CD8-positive, alpha-beta memory T cell (primary cell): ENCODE measurements around the gene VGLL4. TPM values are rescaled to one million over a fixed set of nuclear protein-coding genes. Genes with fewer than 3 reads are reported as not detected.

Experiments used
- CTCF ChIA-PET: fragments of 350-600 bp; sonication (Branson Sonifier 250); formaldehyde crosslinking; loops from one replicate; lab custom pipeline; 2021; ENCODE audit warnings: antibody characterized with exemption; lab: Charles Lee
- POLR2A ChIA-PET: fragments of 350-600 bp; sonication (Branson Sonifier 250); formaldehyde crosslinking; loops from one replicate; lab custom pipeline; 2021; ENCODE audit warnings: antibody characterized with exemption; lab: Charles Lee
- DNase-seq, 5 donors: peaks; one replicate each; pipeline versions ENCODE4 v3.0.0 to v3.0.0-alpha.2; 2020 to 2022; ENCODE audit warnings: mixed read lengths in 1 of 5
- H3K27ac ChIP-seq: one replicate; pipeline ENCODE4 v1.7.0; 2013; ENCODE audit warnings: low read depth, mild to moderate bottlenecking, low read length, moderate library complexity
- H3K27me3 ChIP-seq: 2 replicates; pipeline ENCODE4 v1.7.0; 2013; ENCODE audit warnings: low read length, mild to moderate bottlenecking; ENCODE audit not compliant: insufficient read depth, poor library complexity, severe bottlenecking
- H3K36me3 ChIP-seq: 2 replicates; pipeline ENCODE4 v1.7.0; 2013; ENCODE audit warnings: mild to moderate bottlenecking, low read length, moderate library complexity; ENCODE audit not compliant: insufficient read depth
- H3K4me1 ChIP-seq: 2 replicates; pipeline ENCODE4 v1.7.0; 2013; ENCODE audit warnings: mild to moderate bottlenecking, low read length, moderate library complexity; ENCODE audit not compliant: insufficient read depth
- H3K4me3 ChIP-seq: 2 replicates; pipeline ENCODE4 v1.7.0; 2013; ENCODE audit warnings: mild to moderate bottlenecking, low read length
- H3K9me3 ChIP-seq: 2 replicates; pipeline ENCODE4 v1.7.0; 2013; ENCODE audit warnings: mild to moderate bottlenecking, low read length
- H3K27ac Mint-ChIP-seq, 8 donors: one replicate each; pipeline ENCODE4 v1.8.0; 2020 to 2021; ENCODE audit warnings: mixed read lengths in 8 of 8, mild to moderate bottlenecking in 6 of 8, inconsistent platforms in 3 of 8, moderate library complexity in 3 of 8
- H3K27me3 Mint-ChIP-seq, 2 donors: one replicate each; pipeline ENCODE4 v1.8.0; 2020 to 2021; ENCODE audit warnings: mixed read lengths in 2 of 2, mild to moderate bottlenecking in 1 of 2, moderate library complexity in 1 of 2
- H3K36me3 Mint-ChIP-seq, 3 donors: one replicate each; pipeline ENCODE4 v1.8.0; 2020 to 2021; ENCODE audit warnings: mixed read lengths in 3 of 3, inconsistent platforms in 1 of 3, mild to moderate bottlenecking in 1 of 3
- H3K4me1 Mint-ChIP-seq, 3 donors: one replicate each; pipeline ENCODE4 v1.8.0; 2020 to 2021; ENCODE audit warnings: mixed read lengths in 3 of 3, inconsistent platforms in 1 of 3, mild to moderate bottlenecking in 1 of 3
- H3K4me3 Mint-ChIP-seq, 7 donors: one replicate each; pipeline ENCODE4 v1.8.0; 2020 to 2021; ENCODE audit warnings: mixed read lengths in 7 of 7, mild to moderate bottlenecking in 6 of 7, moderate library complexity in 4 of 7, inconsistent platforms in 2 of 7
- H3K9me3 Mint-ChIP-seq, 5 donors: one replicate each; pipeline ENCODE4 v1.8.0; 2020 to 2022; ENCODE audit warnings: mixed read lengths in 5 of 5, mild to moderate bottlenecking in 3 of 5, moderate library complexity in 2 of 5, inconsistent platforms in 1 of 5
- polyA plus RNA-seq: library from polyadenylated mRNA; unstranded; fragments of 300-500 nt; fragmentation: Illumina TruSeq; gene quantifications from one replicate; pipeline ENCODE4 v1.2.3, GENCODE V29; 2021
- total RNA-seq, 2 experiments: library from RNA; stranded (reverse); gene quantifications; one replicate each; pipeline ENCODE4 v1.2.3, GENCODE V29; 2021

The VGLL4 gene
- total and polyA plus RNA-seq, 3 experiments from 2014 or later: 29.9 to 40.5 (median 37.7) TPM

- CTCF ChIA-PET: interaction anchor here (1.0 kb wide), 1 partner anchor 88 kb away, joined by 3 read pairs; no protein-coding TSS in a partner anchor
These were observed 79.9 kb downstream of the VGLL4 start for GRCh38 chr3:11563865-11564185.

GRCh38 chr3:11563159-11563864 lies 80.4 kb downstream of the VGLL4 start:
- H3K27me3 Mint-ChIP-seq: no peaks in the 10 kb centered on the region
- no peak for DNase-seq
- H3K9me3 Mint-ChIP-seq: no peaks in the 10 kb centered on the region
- Histone ChIP-seq H3K36me3 (peaks cover 4% of the 10 kb centered on the region), H3K27me3 (no peaks in the 10 kb centered on the region), H3K9me3 (no peaks in the 10 kb centered on the region), H3K4me1 (no peaks in the 10 kb centered on the region), H3K27ac (no peak overlapping the region), H3K4me3 (no peak overlapping the region)
- peak overlapping the region in 2 of 8 donors; percentile 45 to 79 for H3K27ac Mint-ChIP-seq
- peaks cover 0 to 3% (median under 1%) of the 10 kb centered on the region in 3 donors for H3K4me1 Mint-ChIP-seq
- H3K4me3 Mint-ChIP-seq: no peak overlapping the region
- ChIA-PET CTCF (interaction anchor here (1.0 kb wide), 2 partner anchors 16 to 88 kb away, joined by 3 read pairs; no protein-coding TSS in a partner anchor), POLR2A (no interaction called here)
- peaks cover 0 to 82% (median 0%) of the 10 kb centered on the region in 3 donors for H3K36me3 Mint-ChIP-seq

More at GRCh38 chr3:11563865-11564185, 79.9 kb downstream of the VGLL4 start:
- Histone ChIP-seq H3K27ac (no peak overlapping the region), H3K4me3 (no peak overlapping the region), H3K36me3 (peaks cover 4% of the 10 kb centered on the region), H3K4me1 (no peaks in the 10 kb centered on the region), H3K27me3 (no peaks in the 10 kb centered on the region), H3K9me3 (no peaks in the 10 kb centered on the region)
- H3K4me3 Mint-ChIP-seq: no peak overlapping the region
- no peaks in the 10 kb centered on the region for H3K27me3 Mint-ChIP-seq
- H3K36me3 Mint-ChIP-seq: peaks cover 0 to 77% (median 0%) of the 10 kb centered on the region in 3 donors
- DNase-seq: no peak
- POLR2A ChIA-PET: no interaction called here
- no peaks in the 10 kb centered on the region for H3K9me3 Mint-ChIP-seq
- H3K27ac Mint-ChIP-seq: peak overlapping the region in 3 of 8 donors; percentile 27 to 79 (median 45)
- H3K4me1 Mint-ChIP-seq: peaks cover 0 to 3% (median 0%) of the 10 kb centered on the region in 3 donors

- Mint-ChIP-seq H3K4me3 (no peak overlapping the region), H3K27ac (peak overlapping the region in 2 of 8 donors; percentile 17 to 61), H3K4me1 (peaks cover 0 to 8% (median 6%) of the 10 kb centered on the region in 3 donors), H3K27me3 (no peaks in the 10 kb centered on the region), H3K9me3 (no peaks in the 10 kb centered on the region), H3K36me3 (peaks cover 0 to 81% (median 2%) of the 10 kb centered on the region in 3 donors)
- Histone ChIP-seq H3K27ac (no peak overlapping the region), H3K27me3 (no peaks in the 10 kb centered on the region), H3K4me1 (no peaks in the 10 kb centered on the region), H3K4me3 (no peak overlapping the region), H3K36me3 (peaks cover 4% of the 10 kb centered on the region), H3K9me3 (no peaks in the 10 kb centered on the region)
- ChIA-PET POLR2A (interaction anchor here (0.6 kb wide), 1 partner anchor 104 kb away, joined by 8 read pairs; no protein-coding TSS in a partner anchor), CTCF (interaction anchor here (1.0 kb wide), 1 partner anchor 15 kb away, joined by 3 read pairs; no protein-coding TSS in a partner anchor)
- DNase-seq: no peak
These were observed 81.3 kb downstream of the VGLL4 start for GRCh38 chr3:11562277-11562881.

- Mint-ChIP-seq H3K9me3 (no peaks in the 10 kb centered on the region), H3K27me3 (no peaks in the 10 kb centered on the region), H3K36me3 (peaks cover 0 to 82% (median 9%) of the 10 kb centered on the region in 3 donors), H3K4me3 (no peak overlapping the region), H3K27ac (peak overlapping the region in 4 of 8 donors; percentile 18 to 73 (median 27)), H3K4me1 (peaks cover 0 to 8% (median 6%) of the 10 kb centered on the region in 3 donors)
- peaks cover 4% of the 10 kb centered on the region for H3K36me3 ChIP-seq
- no peak overlapping the region for H3K27ac ChIP-seq
- no peaks in the 10 kb centered on the region for H3K4me1 ChIP-seq
- ChIA-PET POLR2A (interaction anchor here (1.1 kb wide), 1 partner anchor 286 kb away, joined by 3 read pairs; the partner anchor contains the start of gene TAMM41), CTCF (no interaction called here)
- DNase-seq: no peak
- H3K27me3 ChIP-seq: no peaks in the 10 kb centered on the region
- no peak overlapping the region for H3K4me3 ChIP-seq
- H3K9me3 ChIP-seq: no peaks in the 10 kb centered on the region
These were observed 83.0 kb downstream of the VGLL4 start for GRCh38 chr3:11560746-11561145.

GRCh38 chr3:11559816-11560633 lies 83.7 kb downstream of the VGLL4 start:
- Histone ChIP-seq H3K27ac (no peak overlapping the region), H3K9me3 (no peaks in the 10 kb centered on the region), H3K27me3 (no peaks in the 10 kb centered on the region), H3K4me1 (no peaks in the 10 kb centered on the region), H3K36me3 (peaks cover 4% of the 10 kb centered on the region), H3K4me3 (no peak overlapping the region)
- peak in 1 of 5 donors; percentile 42 for DNase-seq
- Mint-ChIP-seq H3K4me3 (no peak overlapping the region), H3K36me3 (peaks cover 0 to 81% (median 10%) of the 10 kb centered on the region in 3 donors), H3K9me3 (no peaks in the 10 kb centered on the region), H3K4me1 (peaks cover 0 to 8% (median 6%) of the 10 kb centered on the region in 3 donors), H3K27me3 (no peaks in the 10 kb centered on the region), H3K27ac (peak overlapping the region in 6 of 8 donors; percentile 18 to 74 (median 31))
- ChIA-PET POLR2A (interaction anchor here (0.6 to 1.1 kb wide), 2 partner anchors 131 to 287 kb away, joined by 3 to 7 read pairs; partner anchors contain the start of gene TAMM41), CTCF (no interaction called here)

- Mint-ChIP-seq H3K36me3 (peaks cover 0 to 86% (median 10%) of the 10 kb centered on the region in 3 donors), H3K4me3 (no peak overlapping the region), H3K27me3 (no peaks in the 10 kb centered on the region), H3K9me3 (no peaks in the 10 kb centered on the region), H3K27ac (peak overlapping the region in 3 of 8 donors; percentile 23 to 74 (median 47)), H3K4me1 (peaks cover 0 to 8% (median 6%) of the 10 kb centered on the region in 3 donors)
- ChIA-PET CTCF (no interaction called here), POLR2A (interaction anchor here (0.6 to 0.7 kb wide), 2 partner anchors 130 to 939 kb away, joined by 6 to 7 read pairs; no protein-coding TSS in a partner anchor)
- Histone ChIP-seq H3K4me3 (no peak overlapping the region), H3K27me3 (no peaks in the 10 kb centered on the region), H3K9me3 (no peaks in the 10 kb centered on the region), H3K4me1 (no peaks in the 10 kb centered on the region), H3K27ac (no peak overlapping the region), H3K36me3 (peaks cover 4% of the 10 kb centered on the region)
- peak in 1 of 5 donors; percentile 36 for DNase-seq
These were observed 84.5 kb downstream of the VGLL4 start for GRCh38 chr3:11558918-11559815.

GRCh38 chr3:11558411-11558903 lies 85.3 kb downstream of the VGLL4 start:
- POLR2A ChIA-PET: interaction anchor here (0.6 to 0.7 kb wide), 2 partner anchors 938 to 1008 kb away, joined by 3 to 6 read pairs; no protein-coding TSS in a partner anchor
- Histone ChIP-seq H3K4me1 (no peaks in the 10 kb centered on the region), H3K27me3 (no peaks in the 10 kb centered on the region), H3K27ac (no peak overlapping the region), H3K36me3 (no peaks in the 10 kb centered on the region), H3K9me3 (no peaks in the 10 kb centered on the region), H3K4me3 (no peak overlapping the region)
- no peaks in the 10 kb centered on the region for H3K9me3 Mint-ChIP-seq
- H3K27me3 Mint-ChIP-seq: no peaks in the 10 kb centered on the region
- no peak overlapping the region for H3K4me3 Mint-ChIP-seq
- H3K36me3 Mint-ChIP-seq: peaks cover 0 to 81% (median 10%) of the 10 kb centered on the region in 3 donors
- H3K4me1 Mint-ChIP-seq: peaks cover 0 to 8% (median 6%) of the 10 kb centered on the region in 3 donors
- CTCF ChIA-PET: no interaction called here
- DNase-seq: peak in 1 of 5 donors; percentile 45
- H3K27ac Mint-ChIP-seq: no peak overlapping the region
